ENCODE data around the gene EGLN2. TPM values are rescaled to one million over a fixed set of nuclear protein-coding genes. Genes with fewer than 3 reads are reported as not detected.

Gene EGLN2
- total RNA-seq, 1 experiment from 2014 or later: 131 TPM

GRCh38 chr19:40776364-40776763 is 22.6 kb upstream of the EGLN2 start:
- no peak overlapping the region for H4K91ac ChIP-seq (ENCODE audit: insufficient read length, low read depth, low read length)
- no peaks in the 10 kb centered on the region for H3K79me2 ChIP-seq (ENCODE audit: insufficient read depth, low read length)
- Mint-ChIP-seq H3K9me3 (peaks cover 0 to 2% of the 10 kb centered on the region in 2 experiments; a peak in 3 of 5 replicates), H3K36me3 (ENCODE audit: insufficient read depth in 1 of 3, low read depth in 3 of 3) (peaks cover 3 to 6% (median 4%) of the 10 kb centered on the region in 3 experiments; a peak in 5 of 7 replicates), H3K27me3 (ENCODE audit: low read depth) (no peaks in the 10 kb centered on the region), H3K4me1 (peaks cover 23 to 33% of the 10 kb centered on the region in 2 experiments), H3K4me3 (peak overlapping the region in 1 of 2 experiments; percentile 55; a peak in 1 of 5 replicates), H3K27ac (peak overlapping the region in 2 of 3 experiments; percentile 68 to 100; a peak in 2 of 7 replicates)
- H3T11ph ChIP-seq (ENCODE audit: low read length): no peak overlapping the region
- H3K56ac ChIP-seq (ENCODE audit: insufficient read length, low read depth, low read length): no peak overlapping the region
- no peak for DNase-seq
- H3K23me2 ChIP-seq (ENCODE audit: insufficient read length, low read depth, low read length, poor library complexity, severe bottlenecking): peaks cover 4% of the 10 kb centered on the region
- H3K9ac ChIP-seq (ENCODE audit: extremely low read depth, insufficient read length, low read length): no peak overlapping the region
- no peak overlapping the region for H4K8ac ChIP-seq (replicated peaks; ENCODE audit: insufficient read length, low read depth, low read length)
- no CpG with 5 or more reads among the region's 7 CpGs for WGBS (ENCODE audit: extremely low coverage, insufficient read length, low lambda C conversion rate)
- 0 out of 2 replicates have a peak, but pooled peaks cover 2% of the 10 kb centered on the region for H3K4me1 ChIP-seq (ENCODE audit: insufficient read depth, low read length)
- H2BK12ac ChIP-seq (ENCODE audit: insufficient read length, low read depth, low read length): no peak overlapping the region
- H3K79me1 ChIP-seq (ENCODE audit: insufficient read depth, low read depth, low read length, poor library complexity, severe bottlenecking): no peaks in the 10 kb centered on the region
- H2AFZ ChIP-seq (ENCODE audit: low read length): no peak overlapping the region
- H3K27me3 ChIP-seq (ENCODE audit: insufficient read depth, low read length): no peaks in the 10 kb centered on the region
- no peak overlapping the region for H2BK15ac ChIP-seq (ENCODE audit: low read depth, low read length)
- no peak for TF ChIP-seq CTCF (conservative IDR thresholded peaks at IDR 0.05)
- peak overlapping the region; percentile 80 for H3K4me2 ChIP-seq (ENCODE audit: insufficient read depth, insufficient read length, low read length)
- no peak overlapping the region for H2AK5ac ChIP-seq (ENCODE audit: insufficient read length, low read length)
- H3K4ac ChIP-seq (ENCODE audit: low read depth, low read length): no peak overlapping the region
- H3K23ac ChIP-seq (ENCODE audit: insufficient read length, low read depth, low read length): no peak overlapping the region
- no peak overlapping the region for H3K14ac ChIP-seq (ENCODE audit: insufficient read depth, low read length)
- H3K27ac ChIP-seq (ENCODE audit: insufficient read length, low read depth, low read length): no peak overlapping the region
- no peak overlapping the region for H2BK5ac ChIP-seq (ENCODE audit: insufficient read length, low read length)
- no peaks in the 10 kb centered on the region for H3K9me3 ChIP-seq (ENCODE audit: control insufficient read depth, low read depth, low read length)
- no peak overlapping the region for H4K5ac ChIP-seq (ENCODE audit: insufficient read length, low read depth, low read length)
- H2BK120ac ChIP-seq (ENCODE audit: low read depth, low read length, poor library complexity, severe bottlenecking): no peak overlapping the region
- no peaks in the 10 kb centered on the region for H4K20me1 ChIP-seq (ENCODE audit: control insufficient read depth, insufficient read depth, insufficient read length)
- no peak overlapping the region for H3K18ac ChIP-seq (ENCODE audit: insufficient read length, low read depth, low read length)
- no peak overlapping the region for H2BK20ac ChIP-seq (ENCODE audit: low read depth, low read length, poor library complexity, severe bottlenecking)
